GM12873 (cell line): ENCODE measurements around the gene FAN1.

Experiments
- CTCF ChIP-seq: IDR thresholded peaks from 2 replicates; pipeline ENCODE4 v1.5.1; 2012; ENCODE audit warnings: low read depth, mild to moderate bottlenecking, moderate library complexity, low read length, control low read depth; ENCODE audit not compliant: insufficient read depth; ENCODE audit errors: missing control alignments

The FAN1 gene

DNA sequence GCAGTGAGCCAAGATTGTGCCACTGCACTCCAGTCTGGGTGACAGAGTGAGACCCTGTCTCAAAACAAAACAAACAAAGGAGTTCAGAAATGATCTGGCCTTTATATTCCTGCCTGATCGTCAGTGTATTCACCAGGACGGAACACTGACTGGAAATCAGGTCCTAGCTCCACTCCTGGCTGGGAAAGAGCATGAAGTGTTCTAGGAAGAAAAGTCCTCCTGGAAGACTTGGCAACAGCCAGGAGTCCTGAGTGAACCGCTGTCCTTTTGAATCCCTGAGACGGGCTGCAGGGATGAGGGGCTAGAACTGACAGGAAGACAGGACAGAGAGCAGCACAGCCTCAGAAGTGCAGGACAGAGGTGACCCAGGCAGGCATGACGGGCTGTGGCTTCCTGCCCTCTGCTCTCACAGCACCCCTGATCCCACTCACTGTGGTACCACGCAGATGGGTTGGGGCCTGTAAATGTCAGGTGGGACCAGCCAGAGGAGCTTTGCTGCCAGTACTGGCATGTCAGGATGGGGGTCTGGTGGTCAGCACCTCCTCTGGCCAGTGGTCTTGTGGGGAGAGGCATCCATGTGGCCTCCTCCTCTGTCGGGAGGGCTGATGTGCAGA lies 23.5 kb downstream of the FAN1 start:
- no peak for TF ChIP-seq CTCF

GRCh38 chr15:30928076-30928475 lies 24.4 kb downstream of the FAN1 start:
- TF ChIP-seq CTCF = no peak

DNA sequence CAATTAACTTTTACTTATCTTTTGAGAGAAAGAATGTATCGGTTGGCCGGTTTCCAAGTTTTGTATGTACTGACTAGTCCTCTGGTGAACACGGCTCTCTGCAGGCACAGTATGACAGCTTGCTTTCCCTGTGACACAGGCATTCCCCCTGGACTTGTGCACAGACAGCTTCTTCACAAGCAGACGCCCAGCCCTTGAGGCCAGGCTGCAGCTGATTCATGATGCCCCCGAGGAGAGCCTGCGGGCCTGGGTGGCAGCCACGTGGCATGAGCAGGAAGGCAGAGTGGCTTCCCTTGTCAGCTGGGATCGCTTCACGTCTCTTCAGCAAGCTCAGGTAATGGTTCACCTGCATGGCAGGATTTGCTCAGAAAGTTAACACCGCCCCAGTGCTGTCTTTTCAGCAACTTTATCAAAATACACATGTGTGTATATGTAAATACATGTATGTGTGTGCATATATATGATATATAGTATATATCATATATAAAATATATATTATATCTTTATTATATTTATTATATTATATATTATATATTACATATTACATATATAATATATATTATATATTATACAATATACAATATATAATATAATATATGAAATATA lies 25.5 kb downstream of the FAN1 start:
- TF ChIP-seq CTCF = no peak

- no peak for TF ChIP-seq CTCF
These were observed 26.3 kb downstream of the FAN1 start for GRCh38 chr15:30929982-30930381.

DNA sequence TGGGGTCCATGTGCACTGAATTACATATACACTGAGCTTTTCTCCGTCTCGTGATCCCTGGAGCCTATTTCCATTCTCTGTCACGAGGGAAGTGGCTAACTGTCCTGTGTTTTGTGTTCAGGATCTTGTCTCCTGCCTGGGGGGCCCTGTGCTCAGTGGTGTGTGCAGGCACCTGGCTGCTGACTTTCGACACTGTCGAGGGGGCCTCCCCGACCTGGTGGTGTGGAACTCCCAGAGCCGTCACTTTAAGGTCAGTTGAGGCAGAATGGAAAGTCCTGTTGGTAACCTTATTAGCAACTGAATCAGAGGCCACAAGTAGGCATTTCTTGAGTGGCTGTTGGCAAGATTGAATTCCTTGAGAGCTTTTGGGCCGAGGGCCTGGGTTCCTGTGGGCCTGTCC lies 26.7 kb downstream of the FAN1 start:
- TF ChIP-seq CTCF = no peak

DNA sequence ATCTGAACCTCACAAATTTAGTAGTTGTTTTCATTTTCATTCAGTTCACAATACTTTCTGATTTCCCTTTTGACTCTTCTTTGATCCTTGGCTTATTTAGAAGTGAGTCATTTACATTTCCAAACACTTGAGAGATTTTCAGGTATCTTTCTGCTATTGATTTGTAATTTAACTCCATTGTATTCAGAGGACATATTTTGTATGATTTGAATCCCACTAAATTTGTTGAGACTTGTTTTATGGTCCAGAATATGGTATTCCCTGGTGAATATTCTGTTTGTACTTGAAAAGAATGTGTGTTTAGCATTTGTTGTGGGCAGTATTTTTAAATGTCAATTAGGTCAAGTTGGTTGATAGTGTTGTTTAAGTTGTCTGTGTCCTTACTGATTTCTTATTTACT lies 29.6 kb downstream of the FAN1 start:
- no peak for TF ChIP-seq CTCF

DNA sequence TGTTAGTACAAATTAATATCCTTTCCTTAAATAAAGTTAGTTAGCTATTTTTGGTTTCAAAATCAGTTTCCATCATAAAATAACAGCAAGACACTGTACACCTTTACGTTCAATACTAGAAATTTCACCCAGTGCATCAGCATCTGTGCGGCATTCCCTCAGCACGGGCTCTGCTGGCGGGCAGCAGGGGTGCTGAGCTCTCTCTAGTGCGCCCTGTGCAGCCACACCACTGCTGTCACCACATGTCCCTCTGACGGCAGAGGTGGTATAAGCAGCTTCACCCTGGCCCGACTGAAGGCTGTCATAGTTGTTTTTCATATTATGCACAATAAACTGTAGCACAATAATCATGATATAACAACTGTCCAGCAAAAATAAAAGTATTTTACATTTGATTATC lies 35.4 kb downstream of the FAN1 start:
- no peak for TF ChIP-seq CTCF
